SU-DHL-6 (cell line): ENCODE data around the gene BIRC7.
"Not testable (repeated sequence)": the region's sequence is repeated elsewhere in the genome, so short reads cannot be mapped to it uniquely, and the experiment has no call there.

Source experiments
- H2AFZ ChIP-seq: fragments of 200-600 bp; sonication (generic); 2 replicates; pipeline ENCODE4 v1.6.1; 2014; ENCODE audit warnings: low read depth, mild to moderate bottlenecking, moderate library complexity, mixed read lengths, antibody characterized with exemption, low read length; ENCODE audit not compliant: severe bottlenecking
- H3F3A ChIP-seq: fragments of 200-600 bp; shearing (Covaris generic); 2 replicates; pipeline ENCODE4 v1.6.0; 2016; ENCODE audit warnings: antibody characterized with exemption, mild to moderate bottlenecking; ENCODE audit not compliant: insufficient read depth
- H3K27ac ChIP-seq: fragments of 200-600 bp; sonication (generic); 2 replicates; pipeline ENCODE4 v1.5.1; 2016; ENCODE audit warnings: low read depth, mild to moderate bottlenecking, low read length, moderate library complexity, mixed read lengths
- H3K27me3 ChIP-seq: fragments of 200-600 bp; sonication (generic), shearing (Covaris generic); 2 replicates; pipeline ENCODE4 v1.6.0; 2014; ENCODE audit warnings: mild to moderate bottlenecking, low read length
- H3K36me3 ChIP-seq: fragments of 200-600 bp; sonication (generic); 2 replicates; pipeline ENCODE4 v1.6.1; 2014; ENCODE audit warnings: mild to moderate bottlenecking, low read length, mixed read lengths
- H3K4me2 ChIP-seq: fragments of 300-600, 200-600 bp; shearing (Covaris generic), sonication (generic); 2 replicates; pipeline ENCODE4 v1.6.0; 2014; ENCODE audit warnings: low read length, low read depth, mild to moderate bottlenecking; ENCODE audit not compliant: poor library complexity, severe bottlenecking
- H3K4me3 ChIP-seq: fragments of 200-600 bp; sonication (generic); 2 replicates; pipeline ENCODE4 v1.5.1; 2014; ENCODE audit warnings: antibody characterized with exemption, low read length, mild to moderate bottlenecking, mixed read lengths; ENCODE audit not compliant: insufficient read depth, poor library complexity, severe bottlenecking
- H3K79me2 ChIP-seq: fragments of 200-600 bp; sonication (generic); 2 replicates; pipeline ENCODE4 v1.6.1; 2014; ENCODE audit warnings: mild to moderate bottlenecking, low read length, moderate library complexity; ENCODE audit not compliant: insufficient read depth
- H3K9ac ChIP-seq: fragments of 200-600 bp; sonication (generic); 2 replicates; pipeline ENCODE4 v1.7.0; 2014; ENCODE audit warnings: mild to moderate bottlenecking, low read length
- H3K9me2 ChIP-seq: fragments of 200-600 bp; sonication (generic); replicated peaks from 2 replicates; pipeline ENCODE4 v1.6.1; 2014; ENCODE audit warnings: low read length; ENCODE audit not compliant: insufficient read depth
- H3K9me3 ChIP-seq: fragments of 200-600 bp; sonication (generic); 2 replicates; pipeline ENCODE4 v1.6.1; 2014; ENCODE audit warnings: low read length, mixed read lengths; ENCODE audit not compliant: insufficient read depth
- H4K20me1 ChIP-seq: fragments of 200-600 bp; sonication (generic); 2 replicates; pipeline ENCODE4 v1.6.1; 2014; ENCODE audit warnings: low read depth, mild to moderate bottlenecking, antibody characterized with exemption, low read length, moderate library complexity, mixed read lengths
- CTCF ChIP-seq: fragments of 200-600 bp; sonication (generic); IDR thresholded peaks from one replicate; pipeline ENCODE4 v1.5.1; 2017; ENCODE audit warnings: antibody characterized with exemption, mild to moderate bottlenecking, low read length, moderate library complexity; ENCODE audit not compliant: insufficient read depth, poor library complexity, severe bottlenecking
- EZH2phosphoT487 ChIP-seq: fragments of 200-600 bp; sonication (generic), shearing (Covaris generic); conservative IDR thresholded peaks from 2 replicates; pipeline ENCODE4 v1.6.1; 2018; ENCODE audit warnings: mild to moderate bottlenecking, antibody characterized with exemption, low read length, moderate library complexity, mixed read lengths

BIRC7 gene

GRCh38 chr20:63248835-63249591 lies 13.3 kb downstream of the BIRC7 start:
- no peak overlapping the region for H3K9ac ChIP-seq
- H3K27me3 ChIP-seq: no peaks in the 10 kb centered on the region

GRCh38 chr20:63249891-63250290 lies 14.2 kb downstream of the BIRC7 start:
- Histone ChIP-seq H3K9me2 (no peaks in the 10 kb centered on the region), H3K4me2 (no peak overlapping the region), H3K4me3 (no peak overlapping the region), H3K36me3 (no peaks in the 10 kb centered on the region), H4K20me1 (no peaks in the 10 kb centered on the region), H3F3A (no peaks in the 10 kb centered on the region), H3K27me3 (no peaks in the 10 kb centered on the region), H3K9me3 (no peaks in the 10 kb centered on the region), H3K27ac (no peak overlapping the region), H2AFZ (no peak overlapping the region), H3K9ac (no peak overlapping the region), H3K79me2 (no peaks in the 10 kb centered on the region)
- TF ChIP-seq EZH2phosphoT487 (no peak), CTCF (no peak)

More at GRCh38 chr20:63248835-63249591, 13.3 kb downstream of the BIRC7 start:
- no peak overlapping the region for H2AFZ ChIP-seq
- H3K27ac ChIP-seq: no peak overlapping the region
- H3K4me2 ChIP-seq: no peak overlapping the region
- H3K9me2 ChIP-seq: no peaks in the 10 kb centered on the region
- H3K9me3 ChIP-seq: no peaks in the 10 kb centered on the region
- no peaks in the 10 kb centered on the region for H3F3A ChIP-seq
- H3K79me2 ChIP-seq: no peaks in the 10 kb centered on the region
- H3K36me3 ChIP-seq: no peaks in the 10 kb centered on the region
- TF ChIP-seq EZH2phosphoT487: no peak
- no peak for TF ChIP-seq CTCF
- H3K4me3 ChIP-seq: no peak overlapping the region
- H4K20me1 ChIP-seq: no peaks in the 10 kb centered on the region

GRCh38 chr20:63251350-63251749 lies 15.6 kb downstream of the BIRC7 start:
- not testable (repeated sequence) for H3K4me3 ChIP-seq, H3K27me3 ChIP-seq, H3K36me3 ChIP-seq, H4K20me1 ChIP-seq, H3K4me2 ChIP-seq, H3K9me3 ChIP-seq, H3K9ac ChIP-seq, H3K79me2 ChIP-seq, H3F3A ChIP-seq, H2AFZ ChIP-seq, H3K9me2 ChIP-seq, H3K27ac ChIP-seq

- H3K79me2 ChIP-seq: no peaks in the 10 kb centered on the region
- H3K9me3 ChIP-seq: no peaks in the 10 kb centered on the region
- no peak overlapping the region for H3K4me2 ChIP-seq
- no peak overlapping the region for H3K27ac ChIP-seq
- no peak overlapping the region for H3K4me3 ChIP-seq
- no peaks in the 10 kb centered on the region for H3K36me3 ChIP-seq
- H3K9ac ChIP-seq: no peak overlapping the region
- no peaks in the 10 kb centered on the region for H3K9me2 ChIP-seq
- H3K27me3 ChIP-seq: no peaks in the 10 kb centered on the region
- no peak overlapping the region for H2AFZ ChIP-seq
- H4K20me1 ChIP-seq: no peaks in the 10 kb centered on the region
- no peaks in the 10 kb centered on the region for H3F3A ChIP-seq
- TF ChIP-seq CTCF (no peak), EZH2phosphoT487 (no peak)
These were observed 16.6 kb downstream of the BIRC7 start for GRCh38 chr20:63252284-63252711.
